CD4-positive, alpha-beta T cell treated with Interleukin-10 for 1 hour (primary cell): ENCODE measurements around the gene SPATA31C1.
"Not testable (repeated sequence)": the region's sequence is repeated elsewhere in the genome, so short reads cannot be mapped to it uniquely, and the experiment has no call there.

ENCODE experiments used
- DNase-seq: peaks from one replicate; pipeline ENCODE4 v3.0.0-alpha.2; 2020

SPATA31C1 gene

GRCh38 chr9:87887661-87888480 is 29.9 kb upstream of the SPATA31C1 start:
- no peak for DNase-seq

GRCh38 chr9:87888501-87888900 is 29.3 kb upstream of the SPATA31C1 start:
- no peak for DNase-seq

GRCh38 chr9:87889065-87889881 is 28.5 kb upstream of the SPATA31C1 start:
- DNase-seq: no peak

GRCh38 chr9:87889882-87890252 is 27.9 kb upstream of the SPATA31C1 start:
- DNase-seq: no peak

GRCh38 chr9:87890837-87891236 is 26.9 kb upstream of the SPATA31C1 start:
- no peak for DNase-seq

- DNase-seq: no peak
Observed at GRCh38 chr9:87891754-87892153, 26.0 kb upstream of the SPATA31C1 start.

GRCh38 chr9:87892956-87893355 is 24.8 kb upstream of the SPATA31C1 start:
- DNase-seq: no peak

- DNase-seq: no peak
Observed at GRCh38 chr9:87894998-87895625, 22.6 kb upstream of the SPATA31C1 start.

- DNase-seq: no peak
Observed at GRCh38 chr9:87896891-87897290, 20.9 kb upstream of the SPATA31C1 start.

- DNase-seq: no peak
Observed at GRCh38 chr9:87898151-87898550, 19.6 kb upstream of the SPATA31C1 start.

GRCh38 chr9:87902371-87902770 is 15.4 kb upstream of the SPATA31C1 start:
- not testable (repeated sequence) for DNase-seq

- no peak for DNase-seq
Observed at GRCh38 chr9:87909310-87910041, 8.3 kb upstream of the SPATA31C1 start.

GRCh38 chr9:87910821-87911220 is 6.9 kb upstream of the SPATA31C1 start:
- DNase-seq: no peak

- not testable (repeated sequence) for DNase-seq
Observed at GRCh38 chr9:87919013-87919412, 1.3 kb downstream of the SPATA31C1 start.

GRCh38 chr9:87921561-87921960 is 3.8 kb downstream of the SPATA31C1 start:
- DNase-seq: not testable (repeated sequence)

- DNase-seq: peak; percentile 16
Observed at GRCh38 chr9:87923012-87923411, 5.2 kb downstream of the SPATA31C1 start.

GRCh38 chr9:87924851-87925250 is 7.1 kb downstream of the SPATA31C1 start:
- DNase-seq: not testable (repeated sequence)

- not testable (repeated sequence) for DNase-seq
Observed at GRCh38 chr9:87929152-87929551, 11.4 kb downstream of the SPATA31C1 start.

- DNase-seq: not testable (repeated sequence)
Observed at GRCh38 chr9:87934444-87934843, 16.7 kb downstream of the SPATA31C1 start.

- not testable (repeated sequence) for DNase-seq
Observed at GRCh38 chr9:87937352-87937751, 19.6 kb downstream of the SPATA31C1 start.

GRCh38 chr9:87937918-87938317 is 20.2 kb downstream of the SPATA31C1 start:
- not testable (repeated sequence) for DNase-seq

GRCh38 chr9:87938336-87938735 is 20.6 kb downstream of the SPATA31C1 start:
- DNase-seq: not testable (repeated sequence)

GRCh38 chr9:87939096-87939495 is 21.3 kb downstream of the SPATA31C1 start:
- DNase-seq: not testable (repeated sequence)
